Measurements from ENCODE around the gene NEGR1.

The NEGR1 gene

DNA sequence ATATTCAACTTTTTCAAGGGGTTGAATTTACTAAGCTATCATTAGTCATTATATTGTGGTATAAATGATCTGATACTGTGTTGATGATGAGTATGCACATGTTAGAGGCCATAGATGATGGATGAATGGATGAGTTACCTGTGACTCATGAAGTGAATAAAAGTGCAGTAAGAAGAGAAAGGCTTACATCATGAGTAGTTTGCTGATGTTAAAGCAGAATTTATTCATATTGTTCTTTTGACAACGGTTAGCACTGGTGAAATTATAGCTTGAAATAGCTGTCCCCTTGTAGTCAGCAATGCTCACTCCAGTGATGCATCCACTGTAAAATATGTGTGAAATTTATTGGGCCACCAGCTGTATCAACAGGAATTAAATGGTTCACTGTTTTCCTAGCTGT lies 660.6 kb downstream of the NEGR1 start:
- TF ChIP-seq, protein P1, sequence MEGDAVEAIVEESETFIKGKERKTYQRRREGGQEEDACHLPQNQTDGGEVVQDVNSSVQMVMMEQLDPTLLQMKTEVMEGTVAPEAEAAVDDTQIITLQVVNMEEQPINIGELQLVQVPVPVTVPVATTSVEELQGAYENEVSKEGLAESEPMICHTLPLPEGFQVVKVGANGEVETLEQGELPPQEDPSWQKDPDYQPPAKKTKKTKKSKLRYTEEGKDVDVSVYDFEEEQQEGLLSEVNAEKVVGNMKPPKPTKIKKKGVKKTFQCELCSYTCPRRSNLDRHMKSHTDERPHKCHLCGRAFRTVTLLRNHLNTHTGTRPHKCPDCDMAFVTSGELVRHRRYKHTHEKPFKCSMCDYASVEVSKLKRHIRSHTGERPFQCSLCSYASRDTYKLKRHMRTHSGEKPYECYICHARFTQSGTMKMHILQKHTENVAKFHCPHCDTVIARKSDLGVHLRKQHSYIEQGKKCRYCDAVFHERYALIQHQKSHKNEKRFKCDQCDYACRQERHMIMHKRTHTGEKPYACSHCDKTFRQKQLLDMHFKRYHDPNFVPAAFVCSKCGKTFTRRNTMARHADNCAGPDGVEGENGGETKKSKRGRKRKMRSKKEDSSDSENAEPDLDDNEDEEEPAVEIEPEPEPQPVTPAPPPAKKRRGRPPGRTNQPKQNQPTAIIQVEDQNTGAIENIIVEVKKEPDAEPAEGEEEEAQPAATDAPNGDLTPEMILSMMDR (IDR thresholded peaks at IDR 0.05), result no peak
- Histone ChIP-seq H3K4me3 (no peak overlapping the region), H3K27ac (no peak overlapping the region)
- no peak for DNase-seq (ENCODE audit: low spot score)

DNA sequence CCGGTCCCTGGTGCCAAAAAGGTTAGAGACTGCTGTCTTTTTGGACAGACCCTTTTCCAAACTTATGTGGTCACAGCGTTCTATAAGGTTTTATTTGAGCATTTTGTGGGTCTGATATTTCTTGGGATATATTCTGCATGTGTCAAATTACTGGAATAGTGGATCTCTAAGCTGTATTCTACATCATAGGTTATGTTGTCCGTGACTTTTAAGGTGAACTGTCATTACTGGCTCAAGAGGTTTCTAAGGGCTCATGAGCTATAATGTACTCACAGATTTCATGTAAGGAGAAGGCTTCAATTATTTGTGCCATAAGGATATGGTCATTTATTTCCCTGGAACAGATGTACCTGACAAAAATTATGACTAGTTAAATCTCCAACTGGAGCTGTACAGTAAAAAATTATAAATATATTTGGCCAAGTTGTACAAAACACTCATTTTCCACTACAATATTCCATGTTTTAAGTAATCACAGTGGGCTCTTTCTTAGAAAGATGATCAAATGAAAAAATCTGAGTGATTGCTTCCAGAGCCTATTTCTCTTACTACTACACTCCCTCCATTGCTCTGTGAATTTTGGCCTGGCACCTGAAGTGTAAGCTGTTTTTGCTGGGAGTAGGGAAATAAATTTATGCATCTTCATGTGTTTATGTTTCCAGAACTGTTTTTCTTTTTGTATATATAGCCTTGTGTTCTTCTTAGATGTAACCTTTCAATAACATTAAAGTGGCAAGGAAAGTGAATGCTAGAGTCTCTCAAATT lies 663.4 kb downstream of the NEGR1 start:
- H3K27ac ChIP-seq, result no peak overlapping the region
- DNase-seq (ENCODE audit: low spot score), result no peak
- H3K4me3 ChIP-seq, result no peak overlapping the region
- TF ChIP-seq, protein P1 (IDR thresholded peaks at IDR 0.05), result no peak

DNA sequence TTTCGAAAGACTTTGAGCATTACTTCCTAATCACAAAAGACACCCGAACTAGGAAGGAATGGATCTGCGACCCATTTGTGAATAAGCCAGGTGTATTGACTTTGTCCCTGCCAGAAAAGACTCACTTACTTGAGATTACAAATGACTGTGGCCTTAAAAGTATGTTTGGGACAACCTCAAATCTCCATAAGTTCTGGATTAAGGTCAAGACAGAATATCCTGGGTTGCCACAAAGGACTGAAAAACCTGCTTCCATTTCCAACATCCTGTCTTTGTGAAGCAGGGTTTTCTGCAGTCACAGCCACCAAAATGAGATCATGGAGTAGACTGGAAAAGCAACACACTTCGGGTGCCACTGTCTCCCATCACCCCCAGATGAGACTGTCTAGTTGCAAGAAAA lies 664.1 kb downstream of the NEGR1 start:
- no peak overlapping the region for H3K27ac ChIP-seq
- no peak for DNase-seq (ENCODE audit: low spot score)

DNA sequence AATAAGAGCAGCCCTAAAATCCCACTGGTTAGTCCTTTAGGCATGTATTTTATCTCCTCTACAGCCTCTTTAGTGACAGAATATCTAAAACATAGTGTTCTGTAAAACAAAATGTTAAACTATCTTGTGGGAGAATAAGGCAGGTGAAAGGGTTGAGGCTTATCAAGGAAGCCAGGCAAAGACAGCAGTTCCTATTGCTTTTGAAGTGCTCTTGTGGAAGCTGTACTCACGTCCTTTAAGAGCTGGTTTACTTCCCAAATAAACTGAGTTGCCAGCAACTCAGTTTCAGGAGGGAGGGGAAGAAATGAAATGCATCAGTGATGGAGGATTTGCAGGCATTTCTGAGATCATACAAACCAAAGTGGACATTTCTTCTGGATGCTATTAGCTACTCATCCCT lies 671.9 kb downstream of the NEGR1 start:
- no peak for DNase-seq (ENCODE audit: low spot score)
- TF ChIP-seq, protein P1 (IDR thresholded peaks at IDR 0.05), result no peak
- Histone ChIP-seq H3K27ac (no peak overlapping the region), H3K4me3 (no peak overlapping the region)

More for the DNA sequence above, 664.1 kb downstream of the NEGR1 start:
- TF ChIP-seq, protein P1 (IDR thresholded peaks at IDR 0.05), result no peak
- H3K4me3 ChIP-seq, result no peak overlapping the region

DNA sequence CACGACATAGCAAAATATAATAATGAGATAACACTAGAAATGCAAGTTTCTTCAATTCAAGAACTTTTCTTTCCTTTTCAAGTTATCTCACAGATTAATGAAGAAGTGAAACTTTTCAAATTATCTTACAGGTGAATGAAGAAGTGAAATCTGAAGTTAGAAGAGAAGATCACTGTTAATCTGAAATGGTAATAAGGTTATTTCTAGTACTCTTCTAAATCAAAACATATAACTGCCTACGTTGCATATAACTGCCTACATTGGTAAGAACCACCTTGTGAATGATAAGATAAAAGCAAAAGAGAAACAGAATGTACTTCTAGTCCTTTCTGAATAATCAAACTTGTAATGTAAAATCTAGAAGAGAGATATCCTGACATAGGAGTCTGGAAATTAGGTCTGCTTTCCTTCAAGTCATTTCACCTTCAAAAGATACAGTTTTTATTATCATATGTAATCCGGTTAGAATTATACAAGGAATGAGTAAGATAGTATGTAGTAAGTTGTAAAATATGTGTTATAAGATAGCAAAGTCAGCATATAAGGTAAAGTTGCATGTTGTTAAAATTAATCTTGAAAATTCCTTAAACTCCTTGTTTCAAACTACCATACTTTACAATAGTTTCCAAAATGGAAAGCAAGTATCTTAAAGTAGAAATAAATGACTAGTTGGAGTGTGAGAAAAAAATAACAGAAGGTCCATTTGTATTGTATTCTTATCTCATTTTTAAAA lies 679.1 kb downstream of the NEGR1 start:
- Histone ChIP-seq H3K27ac (no peak overlapping the region), H3K4me3 (no peak overlapping the region)
- no peak for DNase-seq (ENCODE audit: low spot score)
- TF ChIP-seq, protein P1 (IDR thresholded peaks at IDR 0.05), result no peak

DNA sequence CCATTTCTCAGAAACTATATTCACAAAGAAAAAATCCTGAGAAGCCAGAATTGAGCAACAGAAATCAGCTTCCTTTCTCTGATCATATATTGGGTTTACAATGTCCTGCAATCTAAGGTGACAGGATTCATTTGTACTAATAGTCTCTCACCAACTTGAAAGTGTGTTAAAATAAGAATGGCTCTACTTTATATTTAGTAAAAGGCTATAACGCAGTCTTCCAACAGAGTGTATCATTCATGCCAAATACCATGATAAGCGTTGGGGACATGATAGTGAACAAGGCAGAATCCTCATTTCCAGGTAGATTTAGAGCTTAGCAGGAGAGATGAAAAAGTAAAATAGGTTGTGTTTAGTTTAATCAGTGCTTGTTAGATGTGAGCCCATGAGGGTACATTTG lies 682.3 kb downstream of the NEGR1 start:
- H3K4me3 ChIP-seq, result no peak overlapping the region
- TF ChIP-seq, protein P1 (IDR thresholded peaks at IDR 0.05), result no peak
- no peak for DNase-seq (ENCODE audit: low spot score)
- H3K27ac ChIP-seq, result no peak overlapping the region

DNA sequence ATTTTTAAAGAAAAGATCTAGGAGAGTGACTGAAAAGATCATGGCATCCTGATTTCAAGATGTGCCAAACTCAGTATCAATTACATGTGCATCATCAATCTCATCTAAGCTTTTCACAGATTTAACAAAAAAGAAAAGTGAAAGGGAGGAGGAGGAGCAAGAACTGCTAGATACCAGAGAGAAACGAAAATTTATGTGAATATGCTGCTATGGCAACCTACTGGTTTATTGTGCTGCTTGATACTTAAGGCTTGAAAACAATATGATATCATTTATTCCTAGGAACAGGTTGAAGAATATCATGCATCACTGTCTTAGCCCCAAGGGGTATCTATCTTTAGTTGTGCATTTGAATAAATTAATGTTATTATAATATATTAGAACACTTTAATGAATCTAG lies 683.0 kb downstream of the NEGR1 start:
- no peak overlapping the region for H3K4me3 ChIP-seq
- no peak overlapping the region for H3K27ac ChIP-seq
- DNase-seq (ENCODE audit: low spot score), result no peak
- TF ChIP-seq, protein P1 (IDR thresholded peaks at IDR 0.05), result no peak
